COLO829 (cell line): ENCODE measurements around the gene SCYGR7.
A peak's percentile ranks its signal among the peaks of the same experiment; 100 is the strongest.

Experiments
- DNase-seq: peaks from one replicate; pipeline ENCODE4 v3.0.0; 2012; ENCODE audit warnings: low spot score

SCYGR7 gene

DNA sequence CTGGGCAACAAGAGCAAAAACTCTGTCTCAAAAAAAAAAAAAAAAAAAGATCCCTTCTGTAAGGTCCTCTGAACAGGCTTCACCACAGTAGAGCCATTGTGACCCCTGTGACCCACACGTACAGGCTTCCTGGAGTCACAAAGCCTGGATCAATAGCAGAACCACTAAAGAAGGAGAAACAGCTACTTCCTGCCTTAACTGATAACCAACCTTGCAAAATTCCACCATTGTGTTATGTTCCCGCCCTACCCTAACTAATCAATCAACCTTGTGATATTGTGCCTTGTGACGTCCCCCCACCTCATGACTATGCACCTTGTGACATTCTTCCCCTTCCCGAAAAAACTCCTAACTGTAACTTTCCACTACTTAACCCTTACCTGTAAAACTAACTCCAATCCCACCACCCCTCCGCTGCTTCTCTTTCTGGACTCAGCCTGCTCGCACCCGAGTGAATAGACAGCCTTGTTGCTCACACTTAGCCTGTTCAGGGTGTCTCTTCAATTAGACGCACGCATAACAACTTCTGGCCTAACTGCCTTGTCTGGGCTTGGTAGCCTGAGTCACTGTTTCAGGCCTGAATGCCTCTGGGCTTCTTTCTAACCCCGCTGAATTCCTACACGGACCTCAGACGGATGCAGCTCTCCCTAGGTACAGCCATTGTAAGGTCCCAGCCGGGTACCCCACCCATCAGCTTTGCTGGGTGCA is 31.4 kb downstream of the SCYGR7 start:
- DNase-seq, result no peak

DNA sequence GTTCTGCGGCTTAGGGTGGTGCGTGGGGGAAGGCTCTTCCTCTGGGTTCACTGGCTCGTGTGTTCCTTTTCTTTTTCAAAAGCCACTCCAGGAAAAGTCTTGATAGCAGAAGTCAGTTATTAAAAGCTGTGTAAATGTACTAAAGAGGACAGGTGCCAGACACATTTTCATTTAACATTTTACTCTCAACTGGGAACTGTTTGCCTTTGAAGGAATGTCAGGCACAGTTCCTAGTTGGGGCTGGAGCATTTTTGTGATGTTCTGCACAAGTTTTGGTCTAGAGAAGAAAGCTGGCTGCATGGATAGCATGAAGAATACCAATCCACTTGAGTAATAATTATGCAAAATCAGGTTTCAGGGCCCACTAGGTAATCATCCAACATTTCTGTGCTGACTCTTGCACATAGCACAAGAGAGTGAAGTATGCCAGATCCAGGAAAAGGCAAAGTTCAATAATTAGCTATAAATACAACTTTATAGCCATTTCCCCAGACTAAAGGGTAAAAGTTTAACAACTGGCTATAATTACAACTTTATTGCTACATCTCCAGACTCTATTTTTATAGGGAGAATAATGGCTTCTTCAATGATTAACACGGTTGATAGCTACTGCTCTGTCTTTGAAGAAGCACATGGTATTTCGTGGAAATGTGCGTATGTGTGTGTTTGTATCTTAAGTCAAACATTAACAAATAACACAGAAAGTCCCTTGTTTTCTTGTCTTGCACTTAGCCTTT is 33.8 kb downstream of the SCYGR7 start:
- DNase-seq, result no peak

DNA sequence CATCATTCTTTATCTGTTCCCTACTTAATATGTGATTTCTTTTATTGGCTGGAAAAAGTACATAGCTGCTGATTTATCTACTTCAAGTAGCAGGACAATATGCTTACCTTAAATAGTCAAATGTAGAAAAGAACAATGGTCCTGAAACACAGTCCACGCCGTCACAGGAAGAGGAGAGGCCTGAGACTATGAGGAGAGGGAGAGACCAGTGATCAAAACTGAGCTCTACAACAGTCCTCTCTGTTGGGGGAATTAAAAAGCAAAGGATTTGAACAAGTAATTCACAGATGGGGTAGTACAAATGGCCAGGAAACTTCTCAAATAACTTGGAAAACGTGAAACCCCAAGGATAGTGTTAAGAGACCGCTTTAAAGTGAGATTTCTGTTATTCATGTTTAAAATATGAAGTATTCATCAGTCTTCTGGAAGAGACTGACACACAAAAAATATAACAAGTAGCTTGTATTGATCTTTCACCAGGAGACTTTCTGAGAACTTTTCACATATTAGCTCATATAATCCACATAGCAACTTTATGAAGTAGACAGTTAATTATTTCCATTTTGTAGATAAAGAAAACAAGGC is 37.7 kb downstream of the SCYGR7 start:
- DNase-seq, result no peak

DNA sequence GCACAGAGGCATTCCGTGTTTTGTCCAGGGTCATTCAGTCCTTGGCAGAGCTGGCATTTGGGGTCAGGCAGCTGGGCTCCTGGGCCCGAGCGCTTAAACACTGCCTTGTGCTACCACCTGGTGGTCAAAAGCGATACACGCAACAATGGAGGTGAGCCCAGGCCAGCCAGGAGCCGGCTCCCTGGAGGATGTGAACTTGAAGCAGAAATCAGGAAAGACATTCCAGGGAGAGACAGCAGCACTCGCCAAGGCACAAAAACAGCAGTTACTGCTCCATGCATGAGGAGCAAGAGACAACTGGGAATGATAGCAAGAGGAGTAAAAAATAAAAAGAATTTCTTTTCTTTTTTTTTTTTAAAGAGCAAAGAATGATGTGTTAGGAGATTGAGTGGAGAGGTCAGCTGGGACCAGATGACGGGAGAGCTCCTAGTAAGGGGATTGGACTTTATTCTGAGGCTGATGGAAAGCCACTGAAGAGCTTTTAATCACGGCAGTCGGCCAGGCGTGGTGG is 38.3 kb downstream of the SCYGR7 start:
- peak; percentile 48 for DNase-seq

GRCh38 chr2:227767830-227768229 is 39.7 kb downstream of the SCYGR7 start:
- DNase-seq, result no peak

- no peak for DNase-seq
Measured at GRCh38 chr2:227772197-227772661, 44.1 kb downstream of the SCYGR7 start.

DNA sequence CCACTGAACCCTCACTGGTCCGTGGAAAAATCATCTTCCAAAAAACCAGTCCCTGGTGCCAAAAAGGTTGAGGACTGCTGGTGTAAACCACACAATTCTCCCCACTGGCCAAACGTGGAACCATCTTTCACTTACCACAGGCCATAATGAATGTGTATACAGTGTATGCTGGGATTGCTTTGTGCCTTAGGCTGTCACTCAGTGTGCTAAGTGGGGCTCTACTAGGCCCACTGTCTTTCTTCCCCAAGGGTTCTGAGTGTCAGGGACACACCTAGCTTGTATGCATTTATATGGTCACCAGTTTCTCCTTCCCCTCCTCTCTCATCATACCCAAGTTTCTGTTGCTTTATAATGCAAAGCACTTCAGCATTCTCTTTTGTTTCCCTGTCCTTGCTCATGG is 44.8 kb downstream of the SCYGR7 start:
- DNase-seq, result no peak

DNA sequence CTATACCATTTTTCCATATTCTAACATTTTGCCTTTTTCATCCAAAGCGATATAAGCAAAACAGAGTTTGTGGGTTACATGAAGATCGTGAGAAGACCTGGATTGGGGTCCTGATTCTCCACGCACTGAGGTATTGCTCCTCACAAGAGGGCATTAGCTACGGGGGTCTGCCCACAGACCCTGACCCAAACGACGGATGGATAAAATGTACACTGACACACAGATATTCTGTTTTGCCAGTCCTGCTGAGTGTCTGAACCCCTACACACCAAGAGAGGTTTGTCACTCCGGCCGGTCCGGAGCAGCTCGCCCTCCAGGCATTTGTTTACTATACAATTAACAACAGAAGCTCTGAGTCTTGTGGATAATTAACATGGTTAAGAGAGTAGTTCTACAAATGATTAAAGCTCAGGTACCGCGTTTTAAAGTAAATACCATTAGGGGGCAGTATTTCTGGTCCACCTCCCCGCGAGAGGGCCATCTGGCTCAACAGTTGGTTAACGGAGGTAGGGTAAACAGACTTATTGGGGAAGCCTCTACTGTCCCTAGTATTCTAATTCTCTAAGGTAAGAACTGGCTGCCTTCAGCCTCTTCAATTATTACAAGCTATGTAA is 46.0 kb downstream of the SCYGR7 start:
- no peak for DNase-seq

- no peak for DNase-seq
Measured at GRCh38 chr2:227774895-227775842, 47.0 kb downstream of the SCYGR7 start.
